SK-N-SH (cell line): ENCODE data around the gene SKOR2.

Experiments used
- EP300 ChIP-seq, 2 experiments: IDR thresholded peaks; 2 replicates each; pipeline versions ENCODE4 v1.4.0 to v1.6.1; 2012; ENCODE audit warnings: borderline replicate concordance in 1 of 2, low read depth in 1 of 2, low read length in 1 of 2
- EZH2phosphoT487 ChIP-seq: fragments of 200-600 bp; sonication (generic); IDR thresholded peaks from 2 replicates; pipeline ENCODE4 v1.6.1; 2017; ENCODE audit warnings: low read depth, mixed run types, mild to moderate bottlenecking, antibody characterized with exemption, moderate library complexity, borderline replicate concordance
- FOXJ3 ChIP-seq: sonication (generic); formaldehyde crosslinking; IDR thresholded peaks from 2 replicates; pipeline ENCODE4 v1.5.1; 2020; ENCODE audit warnings: mild to moderate bottlenecking, missing genetic modification reagents
- FOXM1 ChIP-seq: IDR thresholded peaks from 2 replicates; pipeline ENCODE4 v1.4.0; 2012; ENCODE audit warnings: low read depth, mild to moderate bottlenecking
- NRF1 ChIP-seq: IDR thresholded peaks from 2 replicates; pipeline ENCODE4 v1.6.1; 2012; ENCODE audit warnings: low read depth, mild to moderate bottlenecking, low read length
- POLR2AphosphoS5 ChIP-seq: IDR thresholded peaks from 2 replicates; pipeline ENCODE4 v1.6.1; 2012; ENCODE audit warnings: low read depth, low read length
- SMC3 ChIP-seq: IDR thresholded peaks from 2 replicates; pipeline ENCODE4 v1.6.1; 2012; ENCODE audit warnings: low read depth, low read length, improper control_type of control experiment
- TAF1 ChIP-seq: IDR thresholded peaks from 2 replicates; pipeline ENCODE4 v1.6.1; 2012; ENCODE audit warnings: low read depth, mild to moderate bottlenecking, low read length, moderate library complexity, borderline replicate concordance
- TF ChIP-seq, protein P1 (sequence below): fragments of 200-600 bp; sonication (generic); IDR thresholded peaks from 2 replicates; pipeline ENCODE4 v1.6.1; 2017; ENCODE audit warnings: antibody characterized with exemption, mild to moderate bottlenecking, moderate library complexity

DNA sequence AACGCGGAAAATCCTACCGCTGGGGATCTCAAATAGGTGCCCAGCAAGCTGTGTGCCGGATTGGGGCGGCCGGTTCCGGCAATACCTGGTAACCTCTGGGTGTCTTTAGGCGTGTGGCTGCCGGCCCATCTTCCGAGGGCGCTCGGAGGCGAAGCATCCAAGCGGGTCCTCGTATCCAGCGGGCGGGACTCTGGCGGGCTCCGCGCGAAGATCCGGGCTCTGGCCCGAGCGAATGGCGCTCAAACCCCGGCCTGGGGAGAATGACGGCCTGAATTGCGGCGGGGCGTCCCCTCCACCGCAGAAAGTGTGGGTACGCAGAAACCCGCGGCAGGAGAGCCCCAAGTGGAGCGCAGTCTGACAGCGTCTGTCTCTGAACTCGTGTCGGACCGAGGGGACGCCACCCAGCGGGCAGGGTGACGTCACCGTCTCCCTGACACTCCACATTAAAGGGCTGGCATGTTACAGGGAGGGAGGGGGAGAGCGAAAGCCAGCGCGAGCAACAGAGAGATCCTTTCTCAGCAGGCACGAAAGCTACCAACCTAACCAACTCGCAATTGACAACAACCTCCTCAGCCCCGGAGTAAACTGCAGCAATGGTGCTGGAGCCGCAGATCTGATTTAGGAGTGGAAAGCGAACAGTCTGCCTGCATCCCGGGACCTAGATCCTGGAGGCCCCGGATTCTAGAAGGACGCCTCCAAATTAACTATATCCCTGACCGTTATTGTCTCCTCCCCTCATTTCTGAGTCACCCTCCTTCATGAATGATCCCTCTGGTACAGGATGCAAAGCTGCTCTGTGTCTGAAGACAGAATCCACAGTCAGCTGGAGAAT, at the start of gene SKOR2:
- TF ChIP-seq TAF1 (no peak), EZH2phosphoT487 (no peak), FOXM1 (no peak), POLR2AphosphoS5 (no peak), EP300 (IDR thresholded peaks at IDR 0.05; ENCODE audit: borderline replicate concordance in 1 of 2, low read depth in 1 of 2, low read length in 1 of 2) (no peak), NRF1 (no peak), SMC3 (no peak), FOXJ3 (CRISPR knock-in tag) (no peak)
- TF ChIP-seq, protein P1, sequence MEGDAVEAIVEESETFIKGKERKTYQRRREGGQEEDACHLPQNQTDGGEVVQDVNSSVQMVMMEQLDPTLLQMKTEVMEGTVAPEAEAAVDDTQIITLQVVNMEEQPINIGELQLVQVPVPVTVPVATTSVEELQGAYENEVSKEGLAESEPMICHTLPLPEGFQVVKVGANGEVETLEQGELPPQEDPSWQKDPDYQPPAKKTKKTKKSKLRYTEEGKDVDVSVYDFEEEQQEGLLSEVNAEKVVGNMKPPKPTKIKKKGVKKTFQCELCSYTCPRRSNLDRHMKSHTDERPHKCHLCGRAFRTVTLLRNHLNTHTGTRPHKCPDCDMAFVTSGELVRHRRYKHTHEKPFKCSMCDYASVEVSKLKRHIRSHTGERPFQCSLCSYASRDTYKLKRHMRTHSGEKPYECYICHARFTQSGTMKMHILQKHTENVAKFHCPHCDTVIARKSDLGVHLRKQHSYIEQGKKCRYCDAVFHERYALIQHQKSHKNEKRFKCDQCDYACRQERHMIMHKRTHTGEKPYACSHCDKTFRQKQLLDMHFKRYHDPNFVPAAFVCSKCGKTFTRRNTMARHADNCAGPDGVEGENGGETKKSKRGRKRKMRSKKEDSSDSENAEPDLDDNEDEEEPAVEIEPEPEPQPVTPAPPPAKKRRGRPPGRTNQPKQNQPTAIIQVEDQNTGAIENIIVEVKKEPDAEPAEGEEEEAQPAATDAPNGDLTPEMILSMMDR: no peak
